Ishikawa (cell line): ENCODE measurements around the gene ETDB.

Experiments used
- CEBPB ChIP-seq: IDR thresholded peaks from 2 replicates; pipeline ENCODE4 v1.6.1; 2012
- CREB1 ChIP-seq: IDR thresholded peaks from 2 replicates; pipeline ENCODE4 v1.6.1; 2012; ENCODE audit warnings: low read depth
- EGR1 ChIP-seq: IDR thresholded peaks from 2 replicates; pipeline ENCODE4 v1.6.1; 2012
- EP300 ChIP-seq: IDR thresholded peaks from 2 replicates; pipeline ENCODE4 v1.6.1; 2012; ENCODE audit warnings: borderline replicate concordance
- FOXM1 ChIP-seq: IDR thresholded peaks from 2 replicates; pipeline ENCODE4 v1.6.1; 2012; ENCODE audit warnings: low read depth, borderline replicate concordance
- MAX ChIP-seq: IDR thresholded peaks from 2 replicates; pipeline ENCODE4 v1.6.1; 2012
- NFIC ChIP-seq: IDR thresholded peaks from 2 replicates; pipeline ENCODE4 v1.6.1; 2012
- RAD21 ChIP-seq: IDR thresholded peaks from 2 replicates; pipeline ENCODE4 v1.6.1; 2012; ENCODE audit warnings: low read depth
- REST ChIP-seq: IDR thresholded peaks from 2 replicates; pipeline ENCODE4 v1.6.1; 2012; ENCODE audit warnings: low read depth, mild to moderate bottlenecking
- TAF1 ChIP-seq: IDR thresholded peaks from 2 replicates; pipeline ENCODE4 v1.6.1; 2012; ENCODE audit warnings: low read depth, mild to moderate bottlenecking
- TCF12 ChIP-seq: IDR thresholded peaks from 2 replicates; pipeline ENCODE4 v1.6.1; 2012; ENCODE audit warnings: low read depth
- TEAD4 ChIP-seq: IDR thresholded peaks from 2 replicates; pipeline ENCODE4 v1.6.1; 2012
- USF1 ChIP-seq: IDR thresholded peaks from 2 replicates; pipeline ENCODE4 v1.6.1; 2012
- YY1 ChIP-seq: IDR thresholded peaks from 2 replicates; pipeline ENCODE4 v1.6.1; 2012; ENCODE audit warnings: low read depth
- ZBTB7A ChIP-seq: IDR thresholded peaks from 2 replicates; pipeline ENCODE4 v1.6.1; 2012; ENCODE audit warnings: low read depth

ETDB gene

GRCh38 chrX:135086197-135086854, 34.0 kb downstream of the ETDB start:
- no peak for TF ChIP-seq ZBTB7A
- TF ChIP-seq RAD21, result peak; percentile 56
- no peak for TF ChIP-seq TEAD4

- TF ChIP-seq ZBTB7A (no peak), FOXM1 (no peak), RAD21 (no peak), CEBPB (no peak), USF1 (no peak), TEAD4 (no peak), EGR1 (no peak), EP300 (no peak), NFIC (no peak), REST (no peak), YY1 (no peak), CREB1 (no peak), TAF1 (no peak), TCF12 (no peak), MAX (no peak)
These were observed 38.5 kb downstream of the ETDB start for GRCh38 chrX:135081693-135082404.
